HEK293T (cell line): ENCODE results near the gene WDR62.
"Not testable (repeated sequence)": the region's sequence is repeated elsewhere in the genome, so short reads cannot be mapped to it uniquely, and the experiment has no call there.

Experiments used
- CTCF ChIA-PET: fragments of 350-600 bp; formaldehyde crosslinking; extraction: SDS; loops from one replicate; lab custom pipeline; 2021; ENCODE audit warnings: antibody characterized with exemption, inconsistent platforms; lab: Yijun Ruan, JAX
- POLR2A ChIA-PET: fragments of 350-600 bp; formaldehyde crosslinking; extraction: SDS; loops from one replicate; lab custom pipeline; 2020; ENCODE audit warnings: antibody characterized with exemption, inconsistent platforms; lab: Yijun Ruan, JAX
- DNase-seq: peaks from one replicate; pipeline ENCODE4 v3.0.0; 2012; ENCODE audit warnings: mixed read lengths; ENCODE audit errors: extremely low spot score
- ARNT ChIP-seq: fragments of 450-650 bp; IDR thresholded peaks from 2 replicates; pipeline ENCODE4 v1.6.1; 2017; ENCODE audit warnings: mild to moderate bottlenecking
- BHLHE40 ChIP-seq: fragments of 450-650 bp; IDR thresholded peaks from 2 replicates; pipeline ENCODE4 v1.6.1; 2016; ENCODE audit warnings: mild to moderate bottlenecking, moderate library complexity, borderline replicate concordance
- CTBP1 ChIP-seq: fragments of 450-650 bp; IDR thresholded peaks from 2 replicates; pipeline ENCODE4 v1.6.1; 2016; ENCODE audit warnings: borderline replicate concordance
- ELF4 ChIP-seq: fragments of 450-650 bp; IDR thresholded peaks from 2 replicates; pipeline ENCODE4 v1.6.1; 2017; ENCODE audit warnings: antibody characterized with exemption
- FOXA1 ChIP-seq: fragments of 450-650 bp; IDR thresholded peaks from 2 replicates; pipeline ENCODE4 v1.6.1; 2016; ENCODE audit warnings: mild to moderate bottlenecking
- FOXK2 ChIP-seq: fragments of 450-650 bp; IDR thresholded peaks from 2 replicates; pipeline ENCODE4 v1.6.1; 2016; ENCODE audit warnings: mild to moderate bottlenecking
- FOXM1 ChIP-seq: fragments of 450-650 bp; IDR thresholded peaks from 2 replicates; pipeline ENCODE4 v1.6.1; 2017; ENCODE audit warnings: mild to moderate bottlenecking, borderline replicate concordance
- HDGF ChIP-seq: fragments of 450-650 bp; IDR thresholded peaks from 2 replicates; pipeline ENCODE4 v1.6.1; 2017; ENCODE audit warnings: antibody characterized with exemption, borderline replicate concordance
- L3MBTL2 ChIP-seq: fragments of 450-650 bp; conservative IDR thresholded peaks from 2 replicates; pipeline ENCODE4 v1.6.1; 2016; ENCODE audit warnings: mild to moderate bottlenecking
- LEF1 ChIP-seq: fragments of 450-650 bp; IDR thresholded peaks from 2 replicates; pipeline ENCODE4 v1.6.1; 2017; ENCODE audit warnings: mild to moderate bottlenecking, borderline replicate concordance
- NFRKB ChIP-seq: fragments of 450-650 bp; IDR thresholded peaks from 2 replicates; pipeline ENCODE4 v1.6.1; 2016; ENCODE audit warnings: mild to moderate bottlenecking, moderate library complexity
- SP1 ChIP-seq: fragments of 450-650 bp; IDR thresholded peaks from 2 replicates; pipeline ENCODE4 v1.6.1; 2017
- SUZ12 ChIP-seq: fragments of 450-650 bp; IDR thresholded peaks from 2 replicates; pipeline ENCODE4 v1.6.1; 2016; ENCODE audit warnings: mild to moderate bottlenecking
- TARDBP ChIP-seq: fragments of 450-650 bp; IDR thresholded peaks from 2 replicates; pipeline ENCODE4 v1.6.1; 2016
- ZNF384 ChIP-seq: fragments of 450-650 bp; IDR thresholded peaks from 2 replicates; pipeline ENCODE4 v1.6.1; 2016
- TF ChIP-seq, protein P1 (sequence below): fragments of 450-650 bp; IDR thresholded peaks from 2 replicates; pipeline ENCODE4 v1.6.1; 2016

Gene WDR62

GRCh38 chr19:36058481-36059179 lies 3.9 kb downstream of the WDR62 start:
- CTCF ChIA-PET, result no interaction called here
- POLR2A ChIA-PET, result no interaction called here
- TF ChIP-seq SP1, result no peak
- TF ChIP-seq SUZ12, result no peak
- no peak for TF ChIP-seq ARNT
- no peak for TF ChIP-seq TARDBP
- no peak for TF ChIP-seq FOXK2
- TF ChIP-seq, protein P1, sequence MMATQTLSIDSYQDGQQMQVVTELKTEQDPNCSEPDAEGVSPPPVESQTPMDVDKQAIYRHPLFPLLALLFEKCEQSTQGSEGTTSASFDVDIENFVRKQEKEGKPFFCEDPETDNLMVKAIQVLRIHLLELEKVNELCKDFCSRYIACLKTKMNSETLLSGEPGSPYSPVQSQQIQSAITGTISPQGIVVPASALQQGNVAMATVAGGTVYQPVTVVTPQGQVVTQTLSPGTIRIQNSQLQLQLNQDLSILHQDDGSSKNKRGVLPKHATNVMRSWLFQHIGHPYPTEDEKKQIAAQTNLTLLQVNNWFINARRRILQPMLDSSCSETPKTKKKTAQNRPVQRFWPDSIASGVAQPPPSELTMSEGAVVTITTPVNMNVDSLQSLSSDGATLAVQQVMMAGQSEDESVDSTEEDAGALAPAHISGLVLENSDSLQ, result no peak
- TF ChIP-seq HDGF, result no peak
- no peak for TF ChIP-seq NFRKB
- no peak for TF ChIP-seq BHLHE40
- no peak for TF ChIP-seq CTBP1
- no peak for TF ChIP-seq FOXA1
- TF ChIP-seq FOXM1, result no peak
- no peak for TF ChIP-seq L3MBTL2
- no peak for TF ChIP-seq LEF1
- TF ChIP-seq ZNF384, result no peak
- no peak for TF ChIP-seq ELF4
- no peak for DNase-seq

- no peak for DNase-seq
- ChIA-PET POLR2A (no interaction called here), CTCF (interaction anchor here (1.4 kb wide), 1 partner anchor 68 kb away, joined by 5 read pairs; no protein-coding TSS in a partner anchor)
- TF ChIP-seq SP1 (no peak), TARDBP (no peak), ARNT (no peak), HDGF (no peak), SUZ12 (no peak), NFRKB (no peak), ELF4 (no peak), CTBP1 (no peak), LEF1 (no peak), ZNF384 (no peak), FOXK2 (no peak), FOXA1 (no peak), BHLHE40 (no peak), L3MBTL2 (no peak), FOXM1 (no peak)
- TF ChIP-seq, protein P1, result no peak
Observed at GRCh38 chr19:36059180-36059910, 4.6 kb downstream of the WDR62 start.

DNA sequence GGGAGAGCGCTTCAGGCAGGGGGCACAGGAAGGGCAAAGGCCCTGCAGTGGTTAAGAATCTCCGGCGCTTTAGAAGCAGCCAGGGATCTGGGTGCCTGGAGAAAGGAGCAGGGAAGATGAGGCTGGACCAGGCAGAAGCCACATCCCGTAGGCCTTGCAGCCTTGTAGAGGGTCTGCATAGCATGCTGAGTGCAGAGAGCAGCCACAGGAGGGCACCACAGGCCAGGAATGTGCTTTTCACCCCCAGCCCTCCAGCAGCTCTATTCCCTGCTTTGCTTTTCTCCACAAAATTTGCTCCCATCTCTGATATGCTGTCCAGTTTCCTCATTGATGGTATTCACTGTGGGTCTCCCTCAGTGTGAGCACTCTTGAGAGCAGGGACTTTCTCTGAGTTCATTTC lies 5.7 kb downstream of the WDR62 start:
- ChIA-PET CTCF (interaction anchor here (1.4 kb wide), 1 partner anchor 67 kb away, joined by 5 read pairs; no protein-coding TSS in a partner anchor), POLR2A (interaction anchor here (1.5 kb wide), 1 partner anchor 54 kb away, joined by 5 read pairs; the partner anchor contains the start of gene POLR2I)
- peak; percentile 62 for DNase-seq
- TF ChIP-seq ELF4 (no peak), HDGF (no peak)

DNA sequence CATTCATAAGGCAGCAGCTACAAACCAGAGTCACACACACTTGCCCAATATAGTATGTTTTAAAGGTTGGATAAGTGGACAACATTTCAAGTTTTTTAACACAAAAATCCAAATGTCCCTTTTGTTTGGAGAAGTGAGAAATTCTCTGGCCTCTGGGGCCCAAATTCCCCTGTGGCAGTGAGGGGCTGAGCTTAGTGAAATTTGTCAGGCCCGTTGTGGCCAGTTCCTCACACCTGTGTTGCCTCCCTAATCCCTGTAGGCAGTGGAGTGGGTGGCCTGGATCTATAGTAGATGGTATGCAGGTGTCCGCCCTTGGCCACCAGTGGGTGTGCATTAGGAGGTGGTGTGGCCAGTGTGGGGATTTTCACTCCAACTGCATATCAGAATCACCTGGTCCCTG lies 6.7 kb downstream of the WDR62 start:
- CTCF ChIA-PET, result no interaction called here

DNA sequence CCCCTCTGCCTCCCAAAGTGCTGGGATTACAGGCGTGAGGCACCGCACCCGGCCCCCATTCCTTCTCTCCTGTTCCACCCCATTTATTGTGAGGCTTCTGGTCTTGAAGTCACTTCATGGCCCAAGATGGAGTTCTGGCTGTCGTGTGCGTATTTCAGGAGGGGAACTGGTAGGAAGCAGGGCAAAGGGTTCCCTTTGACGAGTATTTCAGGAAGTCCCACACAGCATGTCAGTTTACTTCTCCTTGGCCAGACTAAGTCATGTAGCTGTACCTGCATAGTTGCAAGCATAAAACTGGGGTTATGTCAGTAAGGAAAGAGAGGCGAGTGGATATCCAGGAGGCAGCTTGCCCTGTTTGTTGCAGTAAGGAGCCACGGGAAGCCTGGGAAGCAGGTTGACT lies 10.1 kb downstream of the WDR62 start:
- no peak for DNase-seq
- ChIA-PET CTCF (no interaction called here), POLR2A (no interaction called here)
- TF ChIP-seq LEF1 (no peak), FOXA1 (no peak), L3MBTL2 (no peak), ZNF384 (no peak), ELF4 (no peak), SP1 (no peak), FOXK2 (no peak), TARDBP (no peak), ARNT (no peak), NFRKB (no peak)

More for the DNA sequence above, 6.7 kb downstream of the WDR62 start:
- TF ChIP-seq, protein P1, result no peak
- TF ChIP-seq SUZ12 (no peak), TARDBP (no peak), FOXA1 (no peak), LEF1 (no peak), ELF4 (no peak), FOXM1 (no peak), BHLHE40 (no peak), SP1 (no peak), ZNF384 (no peak), FOXK2 (no peak), HDGF (no peak), L3MBTL2 (no peak)
- no peak for DNase-seq
- POLR2A ChIA-PET, result interaction anchor here (1.5 kb wide), 1 partner anchor 53 kb away, joined by 5 read pairs; the partner anchor contains the start of gene POLR2I

DNA sequence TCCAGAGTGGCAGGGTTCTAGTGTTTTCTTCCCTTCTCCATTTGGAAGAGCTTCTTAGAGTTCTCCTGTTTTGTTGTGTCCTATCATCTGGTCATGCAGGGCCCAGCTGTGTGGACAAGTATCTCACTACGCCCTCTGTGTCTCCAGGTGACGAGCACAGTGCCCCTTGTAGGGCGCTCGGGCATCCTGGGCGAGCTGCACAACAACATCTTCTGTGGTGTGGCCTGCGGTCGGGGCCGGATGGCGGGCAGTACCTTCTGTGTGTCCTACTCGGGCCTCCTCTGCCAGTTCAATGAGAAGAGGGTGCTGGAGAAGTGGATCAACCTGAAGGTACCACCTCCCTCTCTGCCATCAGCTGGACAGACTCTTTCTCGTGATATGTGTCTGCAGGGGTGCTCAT lies 13.0 kb downstream of the WDR62 start:
- CTCF ChIA-PET, result no interaction called here

DNA sequence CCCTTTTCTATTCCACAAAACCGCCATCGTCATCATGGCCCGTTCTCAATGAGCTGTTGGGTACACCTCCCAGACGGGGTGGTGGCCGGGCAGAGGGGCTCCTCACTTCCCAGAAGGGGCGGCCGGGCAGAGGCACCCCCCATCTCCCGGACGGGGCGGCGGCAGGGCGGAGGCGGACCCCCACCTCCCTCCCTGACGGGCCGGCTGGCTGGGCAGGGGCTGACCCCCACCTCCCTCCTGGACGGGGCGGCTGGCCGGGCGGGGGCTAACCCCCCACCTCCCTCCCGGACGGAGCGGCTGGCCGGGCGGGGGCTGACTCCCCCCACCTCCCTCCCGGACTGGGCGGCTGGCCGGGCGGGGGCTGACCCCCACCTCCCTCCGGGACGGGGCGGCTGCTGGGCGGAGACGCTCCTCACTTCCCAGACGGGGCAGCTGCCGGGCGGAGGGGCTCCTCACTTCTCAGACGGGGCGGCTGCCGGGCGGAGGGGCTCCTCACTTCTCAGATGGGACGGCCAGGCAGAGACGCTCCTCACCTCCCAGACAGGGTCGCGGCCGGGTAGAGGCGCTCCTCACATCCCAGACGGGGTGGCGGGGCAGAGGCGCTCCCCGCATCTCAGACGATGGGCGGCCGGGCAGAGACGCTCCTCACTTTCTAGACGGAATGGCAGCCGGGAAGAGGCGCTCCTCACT lies 14.3 kb downstream of the WDR62 start:
- CTCF ChIA-PET, DNase-seq, POLR2A ChIA-PET: not testable (repeated sequence)

More for the DNA sequence above, 13.0 kb downstream of the WDR62 start:
- no peak for DNase-seq
- POLR2A ChIA-PET, result no interaction called here
- TF ChIP-seq BHLHE40 (no peak), ARNT (no peak), SP1 (no peak)
